RWPE2 (cell line): ENCODE data around the gene MAP1B.

Experiments
- ATAC-seq: fragments of 200-7000 bp; cut with Tn5 transposase; 3 replicates; pipeline ENCODE4 v1.9.1; 2021; ENCODE audit warnings: low read depth
- DNase-seq: peaks from one replicate; pipeline ENCODE4 v3.0.0-alpha.2; 2020; ENCODE audit warnings: low spot score
- H3K27ac ChIP-seq: fragments of 450-650 bp; 2 replicates; pipeline ENCODE4 v1.5.1; 2017; ENCODE audit warnings: mild to moderate bottlenecking; ENCODE audit not compliant: poor library complexity, severe bottlenecking
- H3K27me3 ChIP-seq: fragments of 250-450 bp; sonication (Bioruptor Pico); 2 replicates; pipeline ENCODE4 v1.5.1; 2021; ENCODE audit warnings: mild to moderate bottlenecking, moderate library complexity; ENCODE audit not compliant: insufficient read depth, poor library complexity, severe bottlenecking
- H3K36me3 ChIP-seq: fragments of 250-450 bp; sonication (Bioruptor Pico); 2 replicates; pipeline ENCODE4 v1.5.1; 2020; ENCODE audit warnings: low read depth, mild to moderate bottlenecking, moderate library complexity
- H3K4me1 ChIP-seq: fragments of 250-450 bp; sonication (Bioruptor Pico); 2 replicates; pipeline ENCODE4 v1.5.1; 2021; ENCODE audit warnings: mild to moderate bottlenecking, moderate library complexity; ENCODE audit not compliant: insufficient read depth, poor library complexity, severe bottlenecking
- H3K4me3 ChIP-seq: fragments of 250-450 bp; sonication (Bioruptor Pico); 2 replicates; pipeline ENCODE4 v1.5.1; 2021; ENCODE audit warnings: mild to moderate bottlenecking, moderate library complexity; ENCODE audit not compliant: severe bottlenecking
- H3K9me3 ChIP-seq: fragments of 250-450 bp; sonication (Bioruptor Pico); 2 replicates; pipeline ENCODE4 v1.5.1; 2021; ENCODE audit warnings: mild to moderate bottlenecking, moderate library complexity; ENCODE audit not compliant: severe bottlenecking
- CTCF ChIP-seq: fragments of 450-650 bp; IDR thresholded peaks from one replicate; pipeline ENCODE4 v1.5.1; 2017; ENCODE audit warnings: mild to moderate bottlenecking, moderate library complexity; ENCODE audit not compliant: poor library complexity, severe bottlenecking

MAP1B gene

GRCh38 chr5:72182686-72183085 lies 75.4 kb downstream of the MAP1B start:
- no peak overlapping the region for H3K4me3 ChIP-seq
- H3K27me3 ChIP-seq = no peaks in the 10 kb centered on the region
- H3K27ac ChIP-seq = no peak overlapping the region
- H3K9me3 ChIP-seq = no peaks in the 10 kb centered on the region
- no peak for TF ChIP-seq CTCF
- no peak for DNase-seq
- ATAC-seq = no peak
- H3K36me3 ChIP-seq = peaks cover 9% of the 10 kb centered on the region
- peaks cover 13% of the 10 kb centered on the region for H3K4me1 ChIP-seq

DNA sequence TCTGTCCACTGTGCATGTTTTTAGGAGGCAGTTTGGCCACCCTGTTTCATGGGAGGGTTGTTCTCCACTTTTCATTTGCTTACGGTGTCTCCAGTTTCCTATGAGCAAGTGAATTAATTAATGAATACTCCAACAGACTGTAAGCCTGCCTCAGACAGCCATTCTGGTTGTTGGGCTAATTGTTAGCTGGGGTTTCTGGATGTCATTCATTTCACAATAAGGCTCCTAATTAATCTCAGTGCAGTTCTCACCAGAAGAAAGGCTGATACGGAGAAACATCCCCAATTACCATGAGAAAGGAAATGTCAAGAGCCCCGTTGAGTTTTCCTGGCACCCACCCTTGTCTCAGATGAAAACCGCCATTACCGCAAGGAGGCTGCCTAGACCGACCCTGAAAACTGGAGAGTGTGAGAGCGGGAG lies 75.8 kb downstream of the MAP1B start:
- Histone ChIP-seq H3K27ac (no peak overlapping the region), H3K36me3 (peaks cover 9% of the 10 kb centered on the region), H3K4me3 (no peak overlapping the region), H3K27me3 (no peaks in the 10 kb centered on the region), H3K4me1 (peaks cover 13% of the 10 kb centered on the region), H3K9me3 (no peaks in the 10 kb centered on the region)
- TF ChIP-seq CTCF = no peak
- no peak for ATAC-seq
- no peak for DNase-seq

DNA sequence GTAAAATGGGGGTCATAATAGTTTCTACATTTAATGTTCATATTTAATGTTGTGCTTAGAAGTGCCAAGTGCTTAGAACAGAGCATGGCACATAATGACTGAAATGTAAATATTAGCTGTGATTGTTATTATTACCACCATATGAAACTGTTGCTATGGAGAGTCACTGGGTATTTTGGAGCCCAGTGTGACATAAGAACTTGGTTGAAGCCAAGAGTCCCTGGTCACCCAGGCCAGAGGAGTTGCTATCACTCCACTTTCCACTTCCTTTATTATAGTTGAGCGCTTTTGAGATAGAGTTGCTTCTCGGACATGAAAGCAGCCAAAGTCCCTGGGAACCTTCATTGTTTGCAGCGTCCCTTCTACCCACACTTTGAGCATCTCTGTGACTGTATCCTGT lies 77.1 kb downstream of the MAP1B start:
- Histone ChIP-seq H3K4me1 (peaks cover 5% of the 10 kb centered on the region), H3K27ac (no peak overlapping the region), H3K9me3 (no peaks in the 10 kb centered on the region), H3K36me3 (peaks cover 9% of the 10 kb centered on the region), H3K27me3 (no peaks in the 10 kb centered on the region), H3K4me3 (no peak overlapping the region)
- DNase-seq (no peak), ATAC-seq (no peak)
- no peak for TF ChIP-seq CTCF

DNA sequence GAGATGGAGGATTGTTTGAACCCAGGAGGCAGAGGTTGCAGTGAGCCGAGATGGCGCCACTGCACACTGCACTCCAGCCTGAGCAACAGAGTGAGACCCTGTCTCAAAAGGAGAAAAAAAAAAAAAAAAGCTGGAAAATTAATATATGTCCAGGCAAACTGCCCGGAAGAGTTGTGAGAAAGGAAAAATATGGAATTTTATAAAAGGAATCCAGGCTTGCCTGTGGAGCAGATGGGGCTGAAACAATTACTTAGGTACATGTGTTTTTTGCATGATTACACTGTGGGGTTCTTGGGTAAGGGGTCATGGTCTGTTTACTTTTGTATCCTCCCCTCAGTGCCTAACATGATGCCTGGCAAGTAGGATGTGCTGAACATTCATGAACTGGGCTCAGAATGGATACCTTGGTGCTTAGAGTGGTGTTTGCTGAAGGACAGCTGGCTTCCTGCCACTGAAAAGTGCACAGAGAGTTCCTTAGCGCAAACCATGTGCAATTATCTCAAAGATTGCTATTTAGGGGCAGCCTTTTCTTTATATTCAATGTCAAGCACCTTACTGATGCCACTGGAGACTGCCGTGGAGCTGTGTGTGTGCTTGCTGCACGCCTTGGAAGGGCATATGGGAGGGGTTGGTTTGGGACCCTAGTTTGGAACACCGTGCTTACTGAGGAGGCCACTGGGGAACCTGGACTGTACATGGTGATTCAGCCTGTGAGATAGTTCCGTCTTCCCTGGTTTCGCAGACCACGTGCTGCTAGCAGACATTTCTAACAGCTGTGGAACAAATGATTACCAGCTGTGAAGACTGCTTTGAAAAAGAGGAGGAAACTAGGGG lies 78.4 kb downstream of the MAP1B start:
- DNase-seq = no peak
- H3K9me3 ChIP-seq = no peaks in the 10 kb centered on the region
- TF ChIP-seq CTCF = no peak
- no peak overlapping the region for H3K27ac ChIP-seq
- no peaks in the 10 kb centered on the region for H3K27me3 ChIP-seq
- no peak overlapping the region for H3K4me3 ChIP-seq
- ATAC-seq = no peak
- H3K36me3 ChIP-seq = peaks cover 9% of the 10 kb centered on the region
- no peaks in the 10 kb centered on the region for H3K4me1 ChIP-seq
